ENCODE measurements around the gene KIFC3.
"Not testable (repeated sequence)": the region's sequence is repeated elsewhere in the genome, so short reads cannot be mapped to it uniquely, and the experiment has no call there.

DNA sequence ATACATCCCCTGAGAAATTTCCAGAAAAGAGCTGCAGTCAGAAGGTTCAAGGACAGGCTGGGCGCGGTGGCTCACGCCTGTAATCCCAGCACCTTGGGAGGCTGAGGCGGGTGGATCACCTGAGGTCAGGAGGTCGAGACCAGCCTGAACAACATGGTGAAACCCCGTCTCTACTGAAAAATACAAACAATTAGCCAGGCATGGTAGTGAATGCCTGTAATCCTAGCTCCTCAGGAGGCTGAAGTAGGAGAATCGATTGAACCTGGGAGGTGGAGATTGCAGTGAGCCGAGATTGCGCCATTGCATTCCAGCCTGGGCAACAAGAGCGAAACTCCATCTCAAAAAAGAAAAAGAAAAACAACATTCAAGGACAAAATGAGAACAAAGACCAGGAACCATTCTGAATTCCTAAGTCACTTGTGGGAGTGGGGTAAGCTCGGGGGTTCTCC lies 19.7 kb downstream of the KIFC3 start:
- TF ChIP-seq, protein P1, sequence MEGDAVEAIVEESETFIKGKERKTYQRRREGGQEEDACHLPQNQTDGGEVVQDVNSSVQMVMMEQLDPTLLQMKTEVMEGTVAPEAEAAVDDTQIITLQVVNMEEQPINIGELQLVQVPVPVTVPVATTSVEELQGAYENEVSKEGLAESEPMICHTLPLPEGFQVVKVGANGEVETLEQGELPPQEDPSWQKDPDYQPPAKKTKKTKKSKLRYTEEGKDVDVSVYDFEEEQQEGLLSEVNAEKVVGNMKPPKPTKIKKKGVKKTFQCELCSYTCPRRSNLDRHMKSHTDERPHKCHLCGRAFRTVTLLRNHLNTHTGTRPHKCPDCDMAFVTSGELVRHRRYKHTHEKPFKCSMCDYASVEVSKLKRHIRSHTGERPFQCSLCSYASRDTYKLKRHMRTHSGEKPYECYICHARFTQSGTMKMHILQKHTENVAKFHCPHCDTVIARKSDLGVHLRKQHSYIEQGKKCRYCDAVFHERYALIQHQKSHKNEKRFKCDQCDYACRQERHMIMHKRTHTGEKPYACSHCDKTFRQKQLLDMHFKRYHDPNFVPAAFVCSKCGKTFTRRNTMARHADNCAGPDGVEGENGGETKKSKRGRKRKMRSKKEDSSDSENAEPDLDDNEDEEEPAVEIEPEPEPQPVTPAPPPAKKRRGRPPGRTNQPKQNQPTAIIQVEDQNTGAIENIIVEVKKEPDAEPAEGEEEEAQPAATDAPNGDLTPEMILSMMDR (IDR thresholded peaks at IDR 0.05), result not testable (repeated sequence)
- TF ChIP-seq POLR2AphosphoS5, POLR2A, EP300 (IDR thresholded peaks at IDR 0.05): not testable (repeated sequence)

Data from sigmoid colon (tissue), 4 donors.